ENCODE results near the gene KRT36.

Gene KRT36

GRCh38 chr17:41500131-41500911 is 10.6 kb upstream of the KRT36 start:
- no peak for DNase-seq (ENCODE audit: low read depth in 3 of 3)

- DNase-seq (ENCODE audit: low read depth in 3 of 3), result no peak
Observed at GRCh38 chr17:41499714-41500113, 10.0 kb upstream of the KRT36 start.

GRCh38 chr17:41498276-41498675 is 8.6 kb upstream of the KRT36 start:
- no peak for DNase-seq (ENCODE audit: low read depth in 3 of 3)

- peak; percentile 41 to 78 (median 70) for DNase-seq (ENCODE audit: low read depth in 3 of 3)
Observed at GRCh38 chr17:41496803-41497484, 7.2 kb upstream of the KRT36 start.

- no peak for DNase-seq (ENCODE audit: low read depth in 3 of 3)
Observed at GRCh38 chr17:41494524-41494923, 4.8 kb upstream of the KRT36 start.

- no peak for DNase-seq (ENCODE audit: low read depth in 3 of 3)
Observed at GRCh38 chr17:41492771-41493170, 3.1 kb upstream of the KRT36 start.

GRCh38 chr17:41492351-41492750 is 2.6 kb upstream of the KRT36 start:
- no peak for DNase-seq (ENCODE audit: low read depth in 3 of 3)

GRCh38 chr17:41491476-41491875 is 1.8 kb upstream of the KRT36 start:
- no peak for DNase-seq (ENCODE audit: low read depth in 3 of 3)

- no peak for DNase-seq (ENCODE audit: low read depth in 3 of 3)
Observed at GRCh38 chr17:41490000-41490990, 585 bp upstream of the KRT36 start.

- DNase-seq (ENCODE audit: low read depth in 3 of 3), result peak; percentile 4 to 36 (median 8)
Observed at GRCh38 chr17:41486809-41487530, 2.7 kb downstream of the KRT36 start.

- DNase-seq (ENCODE audit: low read depth in 3 of 3), result no peak
Observed at GRCh38 chr17:41486316-41486715, 3.4 kb downstream of the KRT36 start.

GRCh38 chr17:41484920-41485904 is 4.5 kb downstream of the KRT36 start:
- DNase-seq (ENCODE audit: low read depth in 3 of 3), result no peak

- no peak for DNase-seq (ENCODE audit: low read depth in 3 of 3)
Observed at GRCh38 chr17:41483991-41484826, 5.5 kb downstream of the KRT36 start.

GRCh38 chr17:41483531-41483930 is 6.2 kb downstream of the KRT36 start:
- no peak for DNase-seq (ENCODE audit: low read depth in 3 of 3)

- DNase-seq (ENCODE audit: low read depth in 3 of 3), result no peak
Observed at GRCh38 chr17:41481036-41481435, 8.7 kb downstream of the KRT36 start, which contains the start of gene KRT35. TSS of gene KRT35 (minus strand) at chr17:41481151. CDS start at chr17:41481097, 54 bp downstream.

- DNase-seq (ENCODE audit: low read depth in 3 of 3), result no peak
Observed at GRCh38 chr17:41480581-41480980, 9.1 kb downstream of the KRT36 start.

GRCh38 chr17:41480136-41480535 is 9.6 kb downstream of the KRT36 start:
- no peak for DNase-seq (ENCODE audit: low read depth in 3 of 3)

- no peak for DNase-seq (ENCODE audit: low read depth in 3 of 3)
Observed at GRCh38 chr17:41478237-41478636, 11.5 kb downstream of the KRT36 start.
